Naive thymus-derived CD4-positive, alpha-beta T cell (primary cell): Measurements from ENCODE around the gene BCKDK. TPM values are rescaled to one million over a fixed set of nuclear protein-coding genes. Genes with fewer than 3 reads are reported as not detected.

ENCODE experiments used
- ATAC-seq: fragments of 150-1000 bp; cut with Tn5 transposase; 2 replicates; pipeline ENCODE4 v1.10.0; 2021; ENCODE audit warnings: mild to moderate bottlenecking, moderate library complexity
- CTCF ChIA-PET: fragments of 350-600 bp; sonication (Branson Sonifier 250); formaldehyde crosslinking; loops from one replicate; lab custom pipeline; 2021; ENCODE audit warnings: antibody characterized with exemption; lab: Charles Lee
- POLR2A ChIA-PET: fragments of 350-600 bp; sonication (Branson Sonifier 250); formaldehyde crosslinking; loops from one replicate; lab custom pipeline; 2021; ENCODE audit warnings: antibody characterized with exemption, inconsistent platforms; lab: Charles Lee
- DNase-seq, 9 donors: peaks; one replicate each; pipeline versions ENCODE4 v3.0.0 to v3.0.0-alpha.2; 2020 to 2022; ENCODE audit warnings: mixed read lengths in 1 of 9
- H3K27ac ChIP-seq: one replicate; pipeline ENCODE4 v1.7.0; 2013; ENCODE audit warnings: mild to moderate bottlenecking, low read depth, low read length, moderate library complexity
- H3K27me3 ChIP-seq, 2 donors: one replicate each; pipeline ENCODE4 v1.7.0; 2013; ENCODE audit warnings: low read length in 2 of 2, mild to moderate bottlenecking in 2 of 2, moderate library complexity in 2 of 2; ENCODE audit not compliant: control insufficient read depth in 2 of 2, insufficient read depth in 2 of 2
- H3K36me3 ChIP-seq, 3 experiments: 1 replicate in 2 of 3; 2 replicates in 1 of 3; pipeline ENCODE4 v1.7.0; 2013; ENCODE audit warnings: low read length in 3 of 3, mild to moderate bottlenecking in 3 of 3, moderate library complexity in 1 of 3; ENCODE audit not compliant: insufficient read depth in 3 of 3, control insufficient read depth in 2 of 3
- H3K4me1 ChIP-seq, 2 donors: one replicate each; pipeline ENCODE4 v1.7.0; 2013; ENCODE audit warnings: low read length in 2 of 2, mild to moderate bottlenecking in 2 of 2, moderate library complexity in 1 of 2; ENCODE audit not compliant: control insufficient read depth in 2 of 2, insufficient read depth in 2 of 2
- H3K4me3 ChIP-seq: 2 replicates; pipeline ENCODE4 v1.7.0; 2013; ENCODE audit warnings: mild to moderate bottlenecking, low read length
- H3K9me3 ChIP-seq, 3 experiments: 1 replicate in 2 of 3; 2 replicates in 1 of 3; pipeline ENCODE4 v1.7.0; 2013; ENCODE audit warnings: low read length in 3 of 3; ENCODE audit not compliant: control insufficient read depth in 2 of 3
- H3K27ac Mint-ChIP-seq, 9 donors: one replicate each; pipeline ENCODE4 v1.8.0; 2020 to 2022; ENCODE audit warnings: mixed read lengths in 9 of 9, mild to moderate bottlenecking in 8 of 9, moderate library complexity in 5 of 9, inconsistent platforms in 2 of 9
- H3K27me3 Mint-ChIP-seq, 5 donors: one replicate each; pipeline ENCODE4 v1.8.0; 2021 to 2022; ENCODE audit warnings: mixed read lengths in 5 of 5, mild to moderate bottlenecking in 1 of 5
- H3K36me3 Mint-ChIP-seq, 5 donors: one replicate each; pipeline ENCODE4 v1.8.0; 2020 to 2022; ENCODE audit warnings: mixed read lengths in 5 of 5, mild to moderate bottlenecking in 3 of 5, inconsistent platforms in 1 of 5
- H3K4me1 Mint-ChIP-seq, 7 donors: one replicate each; pipeline ENCODE4 v1.8.0; 2020 to 2022; ENCODE audit warnings: mixed read lengths in 7 of 7, mild to moderate bottlenecking in 3 of 7, inconsistent platforms in 1 of 7
- H3K4me3 Mint-ChIP-seq, 10 donors: one replicate each; pipeline ENCODE4 v1.8.0; 2020 to 2022; ENCODE audit warnings: mild to moderate bottlenecking in 10 of 10, mixed read lengths in 10 of 10, moderate library complexity in 6 of 10, inconsistent platforms in 2 of 10
- H3K9me3 Mint-ChIP-seq, 11 donors: one replicate each; pipeline ENCODE4 v1.8.0; 2020 to 2022; ENCODE audit warnings: mixed read lengths in 11 of 11, mild to moderate bottlenecking in 4 of 11, inconsistent platforms in 1 of 11, moderate library complexity in 1 of 11
- intact Hi-C, 2 donors: fragments of 100-400 bp; cut with micrococcal nuclease; formaldehyde crosslinking; loops; one replicate each; pipeline ENCODE4 v1.15.1; 2023
- polyA plus RNA-seq, 2 donors: library from polyadenylated mRNA; unstranded; fragments of 300-500 nt; fragmentation: Illumina TruSeq; gene quantifications; one replicate each; pipeline ENCODE4 v1.2.3, GENCODE V29; 2021
- total RNA-seq, 6 experiments: library from RNA in 5 of 6; stranded (reverse) in 5 of 6; gene quantifications; 1 replicate in 5 of 6; 2 replicates in 1 of 6; pipeline ENCODE4 v1.2.3 and lab custom pipeline; 2021 to 2026

The BCKDK gene
- total and polyA plus RNA-seq, 7 experiments from 2014 or later, result 10.3 to 36.0 (median 21.0) TPM

DNA sequence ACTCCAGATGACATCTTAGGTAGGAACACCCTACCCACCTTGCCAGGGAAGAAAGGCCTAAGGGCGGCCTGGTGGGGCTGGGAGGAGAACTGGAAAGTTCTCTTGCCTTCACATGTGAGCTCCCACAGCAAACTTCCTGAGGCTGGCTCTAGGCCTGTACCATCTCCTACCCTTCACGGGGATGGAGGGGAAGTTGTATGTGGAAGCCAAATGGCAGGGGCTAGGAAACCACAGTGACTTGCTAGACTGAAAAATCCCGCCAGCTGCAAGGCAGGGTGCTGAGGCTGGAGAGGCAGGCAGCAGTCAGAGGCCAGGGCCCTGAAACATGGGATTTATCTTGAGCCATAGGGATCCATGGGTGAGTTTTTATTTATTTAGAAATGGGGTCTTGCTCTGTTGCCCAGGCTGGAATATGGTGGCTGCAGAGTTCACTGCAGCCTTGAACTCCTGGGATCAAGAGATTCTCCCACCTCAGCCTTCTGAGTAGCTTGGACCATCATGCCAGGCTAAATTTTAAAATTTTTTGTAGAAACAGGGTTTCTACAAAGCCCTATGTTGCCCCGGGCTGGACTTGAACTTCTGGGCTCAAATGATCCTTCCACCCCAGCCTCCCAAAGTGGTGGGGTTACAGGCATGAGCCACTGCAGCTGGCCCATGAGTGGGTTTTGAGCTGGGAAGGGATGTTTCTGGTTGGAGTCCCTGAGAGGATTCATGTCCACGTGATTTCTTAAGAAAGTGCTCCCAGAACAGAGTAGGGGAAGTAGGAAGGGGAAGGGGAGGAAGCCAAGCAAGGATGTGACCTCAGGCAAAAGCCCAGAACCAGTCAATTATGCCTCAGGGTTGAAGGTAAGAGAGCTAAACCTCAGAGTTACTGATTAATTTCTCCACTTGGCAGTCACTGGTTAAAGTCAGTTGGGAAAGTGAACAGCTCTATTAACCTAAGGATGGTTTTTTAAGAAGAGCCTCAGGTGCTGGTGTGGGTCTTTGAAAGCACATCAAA, 5.2 kb downstream of the BCKDK start:
- no peak overlapping the region for H3K4me3 ChIP-seq
- H3K4me1 Mint-ChIP-seq, result peaks cover 11 to 35% (median 18%) of the 10 kb centered on the region in 7 donors
- ChIA-PET CTCF (no interaction called here), POLR2A (interaction anchor here (1.0 to 2.6 kb wide), 3 partner anchors 28 to 67 kb away, joined by 3 to 10 read pairs (median 3); partner anchors contain the start of genes FUS and ZNF668)
- peaks cover 5 to 16% of the 10 kb centered on the region in 2 donors for H3K4me1 ChIP-seq
- H3K27ac ChIP-seq, result no peak overlapping the region
- peak overlapping the region in 6 of 9 donors; percentile 6 to 74 (median 50) for H3K27ac Mint-ChIP-seq
- H3K36me3 Mint-ChIP-seq, result peaks cover 0 to 11% (median 0%) of the 10 kb centered on the region in 5 donors
- no peak for DNase-seq
- no peaks in the 10 kb centered on the region for H3K9me3 ChIP-seq
- intact Hi-C loops, result no loop called here
- peak overlapping the region in 2 of 10 donors; percentile 38 to 47 for H3K4me3 Mint-ChIP-seq
- H3K27me3 ChIP-seq, result no peaks in the 10 kb centered on the region
- H3K27me3 Mint-ChIP-seq, result no peaks in the 10 kb centered on the region
- H3K36me3 ChIP-seq, result peaks cover 0 to 35% (median 0%) of the 10 kb centered on the region in 3 experiments
- H3K9me3 Mint-ChIP-seq, result peaks cover 0 to 3% (median 0%) of the 10 kb centered on the region in 11 donors
- no peak for ATAC-seq

DNA sequence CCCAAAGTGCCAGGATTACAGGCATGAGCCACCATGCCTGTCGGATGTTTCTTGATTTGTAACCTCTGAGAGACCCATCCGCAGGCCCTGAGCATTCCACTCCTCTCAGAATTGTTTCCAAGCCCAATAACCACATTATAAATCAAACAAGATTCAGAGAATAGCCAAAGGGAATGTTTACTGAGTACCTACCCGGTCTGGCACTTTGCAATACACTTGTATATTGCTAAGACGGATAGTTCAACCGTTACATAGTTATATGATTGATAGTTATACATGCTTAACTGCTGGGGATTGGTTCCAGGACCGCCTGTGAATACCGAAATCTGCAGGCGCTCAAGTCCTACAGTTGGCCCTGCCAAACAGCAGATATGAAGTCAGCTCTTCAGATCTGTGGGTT, 6.3 kb downstream of the BCKDK start:
- no peak overlapping the region for H3K4me3 Mint-ChIP-seq
- CTCF ChIA-PET, result no interaction called here
- peaks cover 0 to 10% (median 0%) of the 10 kb centered on the region in 5 donors for H3K36me3 Mint-ChIP-seq
- Histone ChIP-seq H3K4me1 (peaks cover 7 to 17% of the 10 kb centered on the region in 2 donors), H3K4me3 (no peak overlapping the region), H3K27me3 (no peaks in the 10 kb centered on the region), H3K36me3 (peaks cover 0 to 42% (median 0%) of the 10 kb centered on the region in 3 experiments), H3K27ac (no peak overlapping the region), H3K9me3 (no peaks in the 10 kb centered on the region)
- H3K27ac Mint-ChIP-seq, result peak overlapping the region in 1 of 9 donors; percentile 59
- POLR2A ChIA-PET, result interaction anchor here (1.0 to 2.6 kb wide), 2 partner anchors 27 to 66 kb away, joined by 3 to 10 read pairs; partner anchors contain the start of gene FUS
- DNase-seq, result no peak
- no peaks in the 10 kb centered on the region for H3K27me3 Mint-ChIP-seq
- peaks cover 14 to 39% (median 23%) of the 10 kb centered on the region in 7 donors for H3K4me1 Mint-ChIP-seq
- intact Hi-C loops, result no loop called here
- no peak for ATAC-seq
- peaks cover 0 to 4% (median 0%) of the 10 kb centered on the region in 11 donors for H3K9me3 Mint-ChIP-seq

DNA sequence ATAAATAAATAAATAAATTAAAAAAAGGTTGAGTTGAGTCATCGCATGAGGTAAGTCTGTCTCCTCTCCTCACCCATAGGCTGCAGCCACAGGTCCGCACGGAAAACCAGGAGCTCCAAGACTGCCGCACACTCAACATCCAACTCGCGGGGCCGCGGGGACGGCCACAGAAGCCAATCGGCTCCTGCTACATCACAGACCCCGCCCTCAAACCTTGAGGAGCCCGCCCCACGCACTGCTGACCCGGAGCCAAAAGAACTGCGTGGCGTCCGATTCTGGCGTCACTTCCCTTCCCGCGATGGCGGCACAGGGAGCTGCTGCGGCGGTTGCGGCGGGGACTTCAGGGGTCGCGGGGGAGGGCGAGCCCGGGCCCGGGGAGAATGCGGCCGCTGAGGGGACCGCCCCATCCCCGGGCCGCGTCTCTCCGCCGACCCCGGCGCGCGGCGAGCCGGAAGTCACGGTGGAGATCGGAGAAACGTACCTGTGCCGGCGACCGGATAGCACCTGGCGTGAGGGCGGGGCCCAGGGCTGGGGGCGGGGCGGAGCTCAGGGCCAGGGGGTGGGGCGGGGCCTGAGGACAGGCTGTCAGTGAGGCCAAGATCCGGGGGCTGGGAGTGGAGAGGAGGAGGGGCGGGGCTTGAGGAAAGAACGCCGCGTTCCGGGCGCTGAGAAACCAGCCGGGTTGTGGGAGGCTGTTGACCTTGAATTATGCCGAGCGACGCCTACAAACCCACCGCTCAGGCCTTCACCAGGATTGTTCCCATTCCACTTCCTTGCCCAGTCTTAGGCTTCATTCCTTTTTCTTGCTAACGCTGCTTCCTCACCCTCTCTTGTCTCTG, 9.4 kb downstream of the BCKDK start, which contains the start of gene KAT8:
Gene KAT8 (plus strand): TSS at position 281 of the 839 bp plus-strand sequence. CDS start 18 bp downstream, at position 299.
- Mint-ChIP-seq H3K27ac (peak within 1 kb of the TSS; percentile 77 to 96 (median 89)), H3K36me3 (peaks cover 0 to 20% (median 10%) of the 10 kb centered on the region in 5 donors), H3K4me1 (peaks cover 12 to 32% (median 24%) of the 10 kb centered on the region in 7 donors), H3K9me3 (peaks cover 0 to 4% (median 0%) of the 10 kb centered on the region in 11 donors), H3K4me3 (peak within 1 kb of the TSS; percentile 86 to 95 (median 90)), H3K27me3 (no peaks in the 10 kb centered on the region)
- ATAC-seq (peak; percentile 95), DNase-seq (peak; percentile 88 to 99 (median 97))
- POLR2A ChIA-PET, result interaction anchor here (0.6 to 6.0 kb wide), 27 partner anchors 9 to 1191 kb away, joined by 3 to 87 read pairs (median 4); partner anchors contain the start of genes ARMC5, BCKDK, FUS and ORAI3
- H3K4me3 ChIP-seq, result peak within 1 kb of the TSS; percentile 65
- intact Hi-C loops, result loop anchor here (1.0 to 5.0 kb wide), 13 partner anchors 13 to 391 kb away; partner anchors contain the start of genes FUS (in 2 of the 2), SETD1A (in 2 of the 2), STX4 (in 2 of the 2) and VKORC1 (in 2 of the 2)
- H3K36me3 ChIP-seq, result peaks cover 5 to 41% (median 9%) of the 10 kb centered on the region in 3 experiments
- CTCF ChIA-PET, result interaction anchor here (0.8 to 3.1 kb wide), 3 partner anchors 22 to 44 kb away, joined by 4 to 14 read pairs (median 5); partner anchors contain the start of genes ZNF646 and ZNF668
- H3K4me1 ChIP-seq, result peaks cover 7 to 15% of the 10 kb centered on the region in 2 donors
- H3K27me3 ChIP-seq, result no peaks in the 10 kb centered on the region
- peak within 1 kb of the TSS; percentile 98 for H3K27ac ChIP-seq
- no peaks in the 10 kb centered on the region for H3K9me3 ChIP-seq

DNA sequence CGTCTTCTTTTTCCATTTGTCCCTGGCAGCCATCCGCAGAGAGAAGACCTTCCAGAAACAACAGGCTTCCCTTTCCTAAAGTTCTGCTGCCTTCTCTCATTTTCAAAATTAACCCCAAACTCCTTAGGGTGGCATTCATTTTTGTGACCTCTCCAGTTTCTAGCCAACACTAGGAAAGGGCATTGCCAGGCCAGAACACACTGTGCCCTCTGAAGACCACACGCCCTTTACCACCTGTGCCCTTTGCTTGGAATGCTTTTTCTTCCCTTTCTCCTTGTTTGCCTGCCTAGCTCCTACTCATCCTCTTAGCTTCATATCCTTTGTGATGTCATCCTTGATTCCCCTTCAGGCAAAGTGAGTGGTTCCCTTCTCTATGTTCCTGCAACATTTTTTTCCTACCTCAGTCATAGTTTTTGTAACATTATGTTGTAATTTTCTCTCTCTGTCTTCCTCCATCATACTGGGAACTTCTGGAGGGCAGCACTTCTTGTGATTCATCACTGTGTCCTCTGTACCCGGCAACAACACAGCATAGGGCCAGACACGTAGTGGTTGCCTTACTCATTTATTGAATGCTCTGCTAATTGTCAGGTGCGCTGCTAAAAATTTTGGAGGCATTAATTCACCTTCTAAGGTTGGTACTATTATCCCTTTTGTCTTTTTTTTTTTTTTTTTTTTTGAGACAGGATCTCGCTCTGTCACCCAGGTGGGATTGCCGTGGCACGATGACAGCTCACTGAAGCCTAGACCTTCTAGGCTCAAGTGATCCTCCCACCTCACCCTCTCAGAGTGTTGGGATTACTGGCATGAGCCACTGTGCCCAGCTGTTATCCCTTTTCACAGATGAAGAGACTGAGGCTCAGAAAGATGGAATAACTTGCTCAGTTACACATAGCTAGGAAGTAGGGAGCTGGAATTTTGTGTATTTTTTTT, 10.3 kb downstream of the BCKDK start:
- peak overlapping the region; percentile 98 for H3K27ac ChIP-seq
- CTCF ChIA-PET, result interaction anchor here (0.6 to 3.1 kb wide), 3 partner anchors 21 to 46 kb away, joined by 3 to 14 read pairs (median 5); no protein-coding TSS in a partner anchor
- H3K9me3 Mint-ChIP-seq, result peaks cover 0 to 4% (median 0%) of the 10 kb centered on the region in 11 donors
- H3K4me3 Mint-ChIP-seq, result peak overlapping the region; percentile 86 to 95 (median 90)
- no peaks in the 10 kb centered on the region for H3K9me3 ChIP-seq
- POLR2A ChIA-PET, result interaction anchor here (0.6 to 6.0 kb wide), 19 partner anchors 8 to 755 kb away, joined by 3 to 87 read pairs (median 5); partner anchors contain the start of genes ARMC5, BCKDK, FUS and ORAI3
- peak overlapping the region; percentile 65 for H3K4me3 ChIP-seq
- H3K27me3 ChIP-seq, result no peaks in the 10 kb centered on the region
- H3K27me3 Mint-ChIP-seq, result no peaks in the 10 kb centered on the region
- H3K36me3 Mint-ChIP-seq, result peaks cover 0 to 20% (median 10%) of the 10 kb centered on the region in 5 donors
- H3K4me1 ChIP-seq, result peaks cover 7 to 15% of the 10 kb centered on the region in 2 donors
- no peak for DNase-seq
- intact Hi-C loops, result loop anchor here (2.0 to 5.0 kb wide), 3 partner anchors 14 to 214 kb away; partner anchors contain the start of gene PYCARD (in 1 of the 2)
- H3K4me1 Mint-ChIP-seq, result peaks cover 12 to 32% (median 24%) of the 10 kb centered on the region in 7 donors
- peak overlapping the region; percentile 77 to 96 (median 89) for H3K27ac Mint-ChIP-seq
- peaks cover 5 to 41% (median 9%) of the 10 kb centered on the region in 3 experiments for H3K36me3 ChIP-seq
- no peak for ATAC-seq

DNA sequence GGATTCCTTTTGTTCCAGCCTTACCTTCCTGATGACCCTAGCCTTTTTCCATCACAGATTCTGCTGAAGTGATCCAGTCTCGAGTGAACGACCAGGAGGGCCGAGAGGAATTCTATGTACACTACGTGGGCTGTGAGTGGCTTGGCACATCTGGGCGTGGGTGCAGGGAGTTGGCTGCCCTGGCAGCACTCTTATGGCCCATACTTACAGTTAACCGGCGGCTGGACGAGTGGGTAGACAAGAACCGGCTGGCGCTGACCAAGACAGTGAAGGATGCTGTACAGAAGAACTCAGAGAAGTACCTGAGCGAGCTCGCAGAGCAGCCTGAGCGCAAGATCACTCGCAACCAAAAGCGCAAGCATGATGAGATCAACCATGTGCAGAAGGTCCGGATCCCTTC, 11.9 kb downstream of the BCKDK start:
- H3K9me3 ChIP-seq, result no peaks in the 10 kb centered on the region
- H3K9me3 Mint-ChIP-seq, result peaks cover 0 to 4% (median 0%) of the 10 kb centered on the region in 11 donors
- DNase-seq, result no peak
- peaks cover 0 to 20% (median 13%) of the 10 kb centered on the region in 5 donors for H3K36me3 Mint-ChIP-seq
- H3K27me3 Mint-ChIP-seq, result no peaks in the 10 kb centered on the region
- no peaks in the 10 kb centered on the region for H3K27me3 ChIP-seq
- H3K27ac Mint-ChIP-seq, result peak overlapping the region in 1 of 9 donors; percentile 65
- H3K4me1 ChIP-seq, result peaks cover 7 to 15% of the 10 kb centered on the region in 2 donors
- peaks cover 5 to 55% (median 9%) of the 10 kb centered on the region in 3 experiments for H3K36me3 ChIP-seq
- H3K4me3 Mint-ChIP-seq, result no peak overlapping the region
- CTCF ChIA-PET, result interaction anchor here (1.0 kb wide), 1 partner anchor 57 kb away, joined by 4 read pairs; no protein-coding TSS in a partner anchor
- intact Hi-C loops, result no loop called here
- peaks cover 12 to 32% (median 18%) of the 10 kb centered on the region in 7 donors for H3K4me1 Mint-ChIP-seq
- H3K27ac ChIP-seq, result no peak overlapping the region
- POLR2A ChIA-PET, result interaction anchor here (0.6 to 6.0 kb wide), 3 partner anchors 13 to 23 kb away, joined by 4 to 87 read pairs (median 5); no protein-coding TSS in a partner anchor
- no peak for ATAC-seq
- H3K4me3 ChIP-seq, result no peak overlapping the region
